GM23338 (cell line): ENCODE results near the gene SKP1. TPM values are rescaled to one million over a fixed set of nuclear protein-coding genes. Genes with fewer than 3 reads are reported as not detected.

Experiments used
- ATAC-seq: fragments of 200-7000 bp; cut with Tn5 transposase; 3 replicates; pipeline ENCODE4 v1.9.1; 2020
- DNase-seq: peaks from one replicate; pipeline ENCODE4 v3.0.0-alpha.2; 2015; ENCODE audit warnings: low spot score
- H2AFZ ChIP-seq: fragments of 200-600 bp; sonication (generic); 2 replicates; pipeline ENCODE4 v1.8.0; 2016; ENCODE audit warnings: antibody characterized with exemption, mild to moderate bottlenecking, moderate library complexity
- H3F3A ChIP-seq: fragments of 200-600 bp; sonication (generic); replicated peaks from 2 replicates; pipeline ENCODE4 v1.8.0; 2017; ENCODE audit warnings: antibody characterized with exemption, mixed run types, low read depth
- H3K27ac ChIP-seq: fragments of 200-600 bp; sonication (generic); 2 replicates; pipeline ENCODE4 v1.6.1; 2016; ENCODE audit warnings: low read depth
- H3K27me3 ChIP-seq: fragments of 200-600 bp; sonication (generic); 2 replicates; pipeline ENCODE4 v1.8.0; 2016; ENCODE audit warnings: mild to moderate bottlenecking, mixed run types, moderate library complexity; ENCODE audit not compliant: insufficient read depth
- H3K36me3 ChIP-seq: fragments of 200-600 bp; sonication (generic); 2 replicates; pipeline ENCODE4 v1.8.0; 2016; ENCODE audit warnings: mild to moderate bottlenecking; ENCODE audit not compliant: insufficient read depth
- H3K4me1 ChIP-seq: fragments of 200-600 bp; sonication (generic); 2 replicates; pipeline ENCODE4 v1.8.0; 2016; ENCODE audit warnings: mild to moderate bottlenecking, moderate library complexity; ENCODE audit not compliant: insufficient read depth
- H3K4me2 ChIP-seq: fragments of 200-600 bp; sonication (generic); 2 replicates; pipeline ENCODE4 v1.7.1; 2017; ENCODE audit warnings: mixed run types
- H3K4me3 ChIP-seq: fragments of 200-600 bp; sonication (generic); 2 replicates; pipeline ENCODE4 v1.6.1; 2016; ENCODE audit warnings: mixed run types
- H3K79me2 ChIP-seq: fragments of 200-600 bp; sonication (generic); replicated peaks from 2 replicates; pipeline ENCODE4 v1.8.0; 2017; ENCODE audit warnings: mild to moderate bottlenecking; ENCODE audit not compliant: insufficient read depth
- H3K9me2 ChIP-seq: fragments of 200-600 bp; sonication (generic); 2 replicates; pipeline ENCODE4 v1.8.0; 2017; ENCODE audit not compliant: insufficient read depth
- H4K20me1 ChIP-seq: fragments of 200-600 bp; sonication (generic); replicated peaks from 2 replicates; pipeline ENCODE4 v1.8.0; 2017; ENCODE audit warnings: mild to moderate bottlenecking; ENCODE audit not compliant: insufficient read depth
- H3K27ac Mint-ChIP-seq: 2 replicates; pipeline ENCODE4 v1.8.0; 2020; ENCODE audit warnings: inconsistent platforms, mild to moderate bottlenecking, moderate library complexity, mixed read lengths
- H3K27me3 Mint-ChIP-seq: 3 replicates; pipeline ENCODE4 v1.8.0; 2022; ENCODE audit warnings: low read depth, mild to moderate bottlenecking, moderate library complexity, mixed read lengths, inconsistent platforms; ENCODE audit not compliant: insufficient read depth, poor library complexity
- H3K36me3 Mint-ChIP-seq: 3 replicates; pipeline ENCODE4 v1.8.0; 2021; ENCODE audit warnings: low read depth, mild to moderate bottlenecking, inconsistent platforms, moderate library complexity, mixed read lengths
- H3K4me1 Mint-ChIP-seq: 3 replicates; pipeline ENCODE4 v1.8.0; 2020; ENCODE audit warnings: mild to moderate bottlenecking, inconsistent platforms, mixed read lengths
- H3K4me3 Mint-ChIP-seq: 3 replicates; pipeline ENCODE4 v1.8.0; 2021; ENCODE audit warnings: moderate library complexity, mild to moderate bottlenecking, inconsistent platforms, mixed read lengths
- H3K9me3 Mint-ChIP-seq: 3 replicates; pipeline ENCODE4 v1.8.0; 2020; ENCODE audit warnings: moderate library complexity, mild to moderate bottlenecking, inconsistent platforms, mixed read lengths
- CTCF ChIP-seq, 2 experiments: fragments of 200-600 bp in 1 of 2; sonication (generic) in 1 of 2; conservative IDR thresholded peaks; 2 replicates each; pipeline versions ENCODE4 v1.5.1 to v1.6.1; 2016 to 2017; ENCODE audit warnings: antibody characterized with exemption in 2 of 2, low read depth in 2 of 2, mild to moderate bottlenecking in 2 of 2, moderate library complexity in 1 of 2
- ETS1 ChIP-seq: IDR thresholded peaks from 2 replicates; pipeline ENCODE4 v1.6.1; 2016; ENCODE audit warnings: antibody characterized with exemption
- EZH2 ChIP-seq: fragments of 200-600 bp; sonication (generic); IDR thresholded peaks from one replicate; pipeline ENCODE4 v1.8.0; 2017; ENCODE audit warnings: antibody characterized with exemption, mild to moderate bottlenecking, low read depth; ENCODE audit not compliant: unreplicated experiment
- NANOG ChIP-seq: IDR thresholded peaks from 2 replicates; pipeline ENCODE4 v1.6.1; 2016; ENCODE audit warnings: antibody characterized with exemption, borderline replicate concordance
- REST ChIP-seq: IDR thresholded peaks from one replicate; pipeline ENCODE4 v1.6.1; 2018; ENCODE audit warnings: antibody characterized with exemption; ENCODE audit not compliant: unreplicated experiment
- STAT1 ChIP-seq: IDR thresholded peaks from one replicate; pipeline ENCODE4 v1.6.1; 2016; ENCODE audit warnings: antibody characterized with exemption; ENCODE audit not compliant: unreplicated experiment
- ZNF114 ChIP-seq: fragments of 250-450 bp; sonication (Bioruptor Pico); IDR thresholded peaks from 2 replicates; pipeline ENCODE4 v1.5.0; 2020; ENCODE audit warnings: mild to moderate bottlenecking, moderate library complexity
- polyA plus RNA-seq: library from polyadenylated mRNA; unstranded; fragments of >200 nt; fragmentation: Nextera tagmentation; extraction: Ambion mirVana; gene quantifications from 2 replicates; pipeline ENCODE4 v1.2.1, GENCODE V29; 2016
- total RNA-seq: library from RNA; depleted of rRNA; stranded (reverse); fragments of >200 nt; shearing (Covaris generic); gene quantifications from 2 replicates; pipeline ENCODE4 v1.2.3, GENCODE V29; 2014
- TF ChIP-seq, protein P1 (sequence below): fragments of 250-450 bp; sonication (Bioruptor Pico); IDR thresholded peaks from 2 replicates; pipeline ENCODE4 v1.5.0; 2020; ENCODE audit warnings: mild to moderate bottlenecking, moderate library complexity

SKP1 gene
- total and polyA plus RNA-seq, 2 experiments from 2014 or later: 244 to 440 TPM

DNA sequence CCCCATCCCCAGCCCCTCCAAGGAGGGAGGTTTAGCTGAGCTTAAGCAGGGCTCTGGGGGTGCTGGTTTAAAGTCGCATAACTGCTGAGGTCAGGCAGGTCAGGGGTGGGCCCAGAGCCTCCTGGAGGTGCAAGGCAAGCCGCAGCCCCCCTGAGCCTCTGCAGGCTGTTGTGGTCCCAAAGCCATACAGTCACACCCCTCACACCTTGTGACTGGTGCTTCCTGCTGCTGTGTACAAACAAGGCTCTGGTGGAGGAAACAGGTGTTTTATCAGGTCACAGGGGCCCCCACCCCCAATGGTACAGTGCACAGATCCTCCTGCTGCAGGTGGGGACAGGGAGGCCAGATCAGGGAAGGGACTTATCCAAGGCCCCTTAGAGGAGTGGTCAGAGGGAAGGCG, 54.2 kb downstream of the SKP1 start:
- no peak for TF ChIP-seq CTCF (conservative IDR thresholded peaks at IDR 0.05; ENCODE audit: low read depth in 2 of 2)
- no peak for TF ChIP-seq REST
- TF ChIP-seq, protein P1, sequence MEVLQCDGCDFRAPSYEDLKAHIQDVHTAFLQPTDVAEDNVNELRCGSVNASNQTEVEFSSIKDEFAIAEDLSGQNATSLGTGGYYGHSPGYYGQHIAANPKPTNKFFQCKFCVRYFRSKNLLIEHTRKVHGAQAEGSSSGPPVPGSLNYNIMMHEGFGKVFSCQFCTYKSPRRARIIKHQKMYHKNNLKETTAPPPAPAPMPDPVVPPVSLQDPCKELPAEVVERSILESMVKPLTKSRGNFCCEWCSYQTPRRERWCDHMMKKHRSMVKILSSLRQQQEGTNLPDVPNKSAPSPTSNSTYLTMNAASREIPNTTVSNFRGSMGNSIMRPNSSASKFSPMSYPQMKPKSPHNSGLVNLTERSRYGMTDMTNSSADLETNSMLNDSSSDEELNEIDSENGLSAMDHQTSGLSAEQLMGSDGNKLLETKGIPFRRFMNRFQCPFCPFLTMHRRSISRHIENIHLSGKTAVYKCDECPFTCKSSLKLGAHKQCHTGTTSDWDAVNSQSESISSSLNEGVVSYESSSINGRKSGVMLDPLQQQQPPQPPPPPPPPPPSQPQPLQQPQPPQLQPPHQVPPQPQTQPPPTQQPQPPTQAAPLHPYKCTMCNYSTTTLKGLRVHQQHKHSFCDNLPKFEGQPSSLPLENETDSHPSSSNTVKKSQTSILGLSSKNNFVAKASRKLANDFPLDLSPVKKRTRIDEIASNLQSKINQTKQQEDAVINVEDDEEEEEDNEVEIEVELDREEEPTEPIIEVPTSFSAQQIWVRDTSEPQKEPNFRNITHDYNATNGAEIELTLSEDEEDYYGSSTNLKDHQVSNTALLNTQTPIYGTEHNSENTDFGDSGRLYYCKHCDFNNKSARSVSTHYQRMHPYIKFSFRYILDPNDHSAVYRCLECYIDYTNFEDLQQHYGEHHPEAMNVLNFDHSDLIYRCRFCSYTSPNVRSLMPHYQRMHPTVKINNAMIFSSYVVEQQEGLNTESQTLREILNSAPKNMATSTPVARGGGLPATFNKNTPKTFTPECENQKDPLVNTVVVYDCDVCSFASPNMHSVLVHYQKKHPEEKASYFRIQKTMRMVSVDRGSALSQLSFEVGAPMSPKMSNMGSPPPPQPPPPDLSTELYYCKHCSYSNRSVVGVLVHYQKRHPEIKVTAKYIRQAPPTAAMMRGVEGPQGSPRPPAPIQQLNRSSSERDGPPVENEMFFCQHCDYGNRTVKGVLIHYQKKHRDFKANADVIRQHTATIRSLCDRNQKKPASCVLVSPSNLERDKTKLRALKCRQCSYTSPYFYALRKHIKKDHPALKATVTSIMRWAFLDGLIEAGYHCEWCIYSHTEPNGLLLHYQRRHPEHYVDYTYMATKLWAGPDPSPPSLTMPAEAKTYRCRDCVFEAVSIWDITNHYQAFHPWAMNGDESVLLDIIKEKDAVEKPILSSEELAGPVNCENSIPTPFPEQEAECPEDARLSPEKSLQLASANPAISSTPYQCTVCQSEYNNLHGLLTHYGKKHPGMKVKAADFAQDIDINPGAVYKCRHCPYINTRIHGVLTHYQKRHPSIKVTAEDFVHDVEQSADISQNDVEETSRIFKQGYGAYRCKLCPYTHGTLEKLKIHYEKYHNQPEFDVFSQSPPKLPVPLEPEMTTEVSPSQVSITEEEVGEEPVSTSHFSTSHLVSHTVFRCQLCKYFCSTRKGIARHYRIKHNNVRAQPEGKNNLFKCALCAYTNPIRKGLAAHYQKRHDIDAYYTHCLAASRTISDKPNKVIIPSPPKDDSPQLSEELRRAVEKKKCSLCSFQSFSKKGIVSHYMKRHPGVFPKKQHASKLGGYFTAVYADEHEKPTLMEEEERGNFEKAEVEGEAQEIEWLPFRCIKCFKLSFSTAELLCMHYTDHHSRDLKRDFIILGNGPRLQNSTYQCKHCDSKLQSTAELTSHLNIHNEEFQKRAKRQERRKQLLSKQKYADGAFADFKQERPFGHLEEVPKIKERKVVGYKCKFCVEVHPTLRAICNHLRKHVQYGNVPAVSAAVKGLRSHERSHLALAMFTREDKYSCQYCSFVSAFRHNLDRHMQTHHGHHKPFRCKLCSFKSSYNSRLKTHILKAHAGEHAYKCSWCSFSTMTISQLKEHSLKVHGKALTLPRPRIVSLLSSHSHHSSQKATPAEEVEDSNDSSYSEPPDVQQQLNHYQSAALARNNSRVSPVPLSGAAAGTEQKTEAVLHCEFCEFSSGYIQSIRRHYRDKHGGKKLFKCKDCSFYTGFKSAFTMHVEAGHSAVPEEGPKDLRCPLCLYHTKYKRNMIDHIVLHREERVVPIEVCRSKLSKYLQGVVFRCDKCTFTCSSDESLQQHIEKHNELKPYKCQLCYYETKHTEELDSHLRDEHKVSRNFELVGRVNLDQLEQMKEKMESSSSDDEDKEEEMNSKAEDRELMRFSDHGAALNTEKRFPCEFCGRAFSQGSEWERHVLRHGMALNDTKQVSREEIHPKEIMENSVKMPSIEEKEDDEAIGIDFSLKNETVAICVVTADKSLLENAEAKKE (CRISPR knock-in tag): no peak
- no peak for TF ChIP-seq EZH2
- no peak for TF ChIP-seq NANOG
- TF ChIP-seq ZNF114: no peak
- TF ChIP-seq ETS1: no peak
- no peak for TF ChIP-seq STAT1
- H3K4me1 ChIP-seq: no peaks in the 10 kb centered on the region
- H3K27ac Mint-ChIP-seq: no peak overlapping the region
- no peaks in the 10 kb centered on the region for H3F3A ChIP-seq
- H3K4me3 ChIP-seq: no peak overlapping the region
- peaks cover 5% of the 10 kb centered on the region; the same call in 1 of the 2 replicates for H4K20me1 ChIP-seq
- H3K4me3 Mint-ChIP-seq: no peak overlapping the region
- H3K27me3 ChIP-seq: no peaks in the 10 kb centered on the region
- no peak overlapping the region for H3K4me2 ChIP-seq
- no peaks in the 10 kb centered on the region; the same call in 2 of the 3 replicates for H3K36me3 Mint-ChIP-seq
- H3K9me3 Mint-ChIP-seq: no peaks in the 10 kb centered on the region
- H3K27ac ChIP-seq: no peak overlapping the region
- peaks cover 14% of the 10 kb centered on the region for H3K27me3 Mint-ChIP-seq
- H3K79me2 ChIP-seq: no peaks in the 10 kb centered on the region
- no peaks in the 10 kb centered on the region for H3K4me1 Mint-ChIP-seq
- no peak for ATAC-seq
- no peak overlapping the region for H2AFZ ChIP-seq
- DNase-seq: no peak
- no peaks in the 10 kb centered on the region for H3K36me3 ChIP-seq
- no peaks in the 10 kb centered on the region for H3K9me2 ChIP-seq
